Measurements from ENCODE around the gene GABPB2.

GABPB2 gene

GRCh38 chr1:151130987-151131586 is 60.5 kb downstream of the GABPB2 start:
- Histone ChIP-seq H3K27ac (peak overlapping the region; percentile 5; the same call in 1 of the 2 replicates), H3K4me1 (0 out of 2 replicates have a peak, but pooled peaks cover 4% of the 10 kb centered on the region), H4K20me1 (peaks cover 54% of the 10 kb centered on the region), H3K36me3 (peaks cover 56% of the 10 kb centered on the region), H3K9ac (peak overlapping the region; percentile 18; the same call in 1 of the 2 replicates), H3K9me3 (no peaks in the 10 kb centered on the region), H3K4me2 (peak overlapping the region; percentile 46), H3K4me3 (no peak overlapping the region; the same call in 1 of the 2 replicates), H3K27me3 (peaks cover 4% of the 10 kb centered on the region; the same call in 1 of the 2 replicates)
- no peak for TF ChIP-seq Cebpa-rat (IDR thresholded peaks at IDR 0.05)

GRCh38 chr1:151131701-151132334 is 61.3 kb downstream of the GABPB2 start:
- Histone ChIP-seq H4K20me1 (peaks cover 61% of the 10 kb centered on the region), H3K27ac (no peak overlapping the region), H3K4me3 (no peak overlapping the region), H3K27me3 (peaks cover 4% of the 10 kb centered on the region; the same call in 1 of the 2 replicates), H3K9ac (no peak overlapping the region), H3K4me2 (peak overlapping the region; percentile 46), H3K9me3 (no peaks in the 10 kb centered on the region), H3K4me1 (0 out of 2 replicates have a peak, but pooled peaks cover 4% of the 10 kb centered on the region), H3K36me3 (peaks cover 64% of the 10 kb centered on the region)
- no peak for TF ChIP-seq Cebpa-rat (IDR thresholded peaks at IDR 0.05)

GRCh38 chr1:151132335-151133017 is 61.9 kb downstream of the GABPB2 start:
- Histone ChIP-seq H4K20me1 (peaks cover 63% of the 10 kb centered on the region), H3K9me3 (no peaks in the 10 kb centered on the region), H3K4me3 (no peak overlapping the region), H3K36me3 (peaks cover 70% of the 10 kb centered on the region), H3K27ac (no peak overlapping the region), H3K9ac (no peak overlapping the region), H3K27me3 (peaks cover 4% of the 10 kb centered on the region; the same call in 1 of the 2 replicates), H3K4me1 (0 out of 2 replicates have a peak, but pooled peaks cover 4% of the 10 kb centered on the region), H3K4me2 (no peak overlapping the region)
- TF ChIP-seq Cebpa-rat (IDR thresholded peaks at IDR 0.05) = no peak

- no peak overlapping the region for H3K4me2 ChIP-seq
- no peak overlapping the region for H3K4me3 ChIP-seq
- H4K20me1 ChIP-seq = peaks cover 71% of the 10 kb centered on the region
- no peaks in the 10 kb centered on the region for H3K9me3 ChIP-seq
- H3K27ac ChIP-seq = no peak overlapping the region
- TF ChIP-seq Cebpa-rat (IDR thresholded peaks at IDR 0.05) = no peak
- 0 out of 2 replicates have a peak, but pooled peaks cover 11% of the 10 kb centered on the region for H3K4me1 ChIP-seq
- no peak overlapping the region for H3K9ac ChIP-seq
- H3K36me3 ChIP-seq = peaks cover 77% of the 10 kb centered on the region
- H3K27me3 ChIP-seq = peaks cover 4% of the 10 kb centered on the region; the same call in 1 of the 2 replicates
Observed at GRCh38 chr1:151133018-151133806, 62.7 kb downstream of the GABPB2 start.

GRCh38 chr1:151134396-151134795 is 63.8 kb downstream of the GABPB2 start:
- H3K27me3 ChIP-seq = peaks cover 4% of the 10 kb centered on the region; the same call in 1 of the 2 replicates
- no peaks in the 10 kb centered on the region for H3K9me3 ChIP-seq
- H3K4me3 ChIP-seq = no peak overlapping the region
- H3K9ac ChIP-seq = no peak overlapping the region
- peaks cover 82% of the 10 kb centered on the region for H4K20me1 ChIP-seq
- H3K4me2 ChIP-seq = no peak overlapping the region
- no peak for TF ChIP-seq Cebpa-rat (IDR thresholded peaks at IDR 0.05)
- H3K4me1 ChIP-seq = 0 out of 2 replicates have a peak, but pooled peaks cover 11% of the 10 kb centered on the region
- no peak overlapping the region for H3K27ac ChIP-seq
- H3K36me3 ChIP-seq = peaks cover 89% of the 10 kb centered on the region

GRCh38 chr1:151134991-151135390 is 64.4 kb downstream of the GABPB2 start:
- Histone ChIP-seq H3K4me1 (0 out of 2 replicates have a peak, but pooled peaks cover 11% of the 10 kb centered on the region), H3K9me3 (no peaks in the 10 kb centered on the region), H3K9ac (no peak overlapping the region), H4K20me1 (peaks cover 88% of the 10 kb centered on the region), H3K36me3 (peaks cover 95% of the 10 kb centered on the region), H3K4me2 (no peak overlapping the region), H3K27me3 (peaks cover 4% of the 10 kb centered on the region; the same call in 1 of the 2 replicates), H3K27ac (no peak overlapping the region), H3K4me3 (no peak overlapping the region)
- TF ChIP-seq Cebpa-rat (IDR thresholded peaks at IDR 0.05) = no peak

GRCh38 chr1:151135433-151136385 is 65.1 kb downstream of the GABPB2 start:
- Histone ChIP-seq H3K4me2 (no peak overlapping the region), H4K20me1 (peaks cover 92% of the 10 kb centered on the region)
- no peak for TF ChIP-seq Cebpa-rat (IDR thresholded peaks at IDR 0.05)

GRCh38 chr1:151137789-151138188 is 67.2 kb downstream of the GABPB2 start:
- H3K9me3 ChIP-seq = no peaks in the 10 kb centered on the region
- peaks cover 92% of the 10 kb centered on the region for H4K20me1 ChIP-seq
- H3K4me1 ChIP-seq = peaks cover 26% of the 10 kb centered on the region
- TF ChIP-seq Cebpa-rat (IDR thresholded peaks at IDR 0.05) = no peak
- no peaks in the 10 kb centered on the region for H3K27me3 ChIP-seq
- H3K9ac ChIP-seq = no peak overlapping the region
- H3K36me3 ChIP-seq = peaks cover 99% of the 10 kb centered on the region
- H3K4me3 ChIP-seq = no peak overlapping the region
- no peak overlapping the region for H3K27ac ChIP-seq
- no peak overlapping the region for H3K4me2 ChIP-seq

More at GRCh38 chr1:151135433-151136385, 65.1 kb downstream of the GABPB2 start:
- peaks cover 99% of the 10 kb centered on the region for H3K36me3 ChIP-seq
- H3K4me3 ChIP-seq = no peak overlapping the region
- peaks cover 4% of the 10 kb centered on the region; the same call in 1 of the 2 replicates for H3K27me3 ChIP-seq
- H3K9ac ChIP-seq = no peak overlapping the region
- no peaks in the 10 kb centered on the region for H3K9me3 ChIP-seq
- 0 out of 2 replicates have a peak, but pooled peaks cover 11% of the 10 kb centered on the region for H3K4me1 ChIP-seq
- no peak overlapping the region for H3K27ac ChIP-seq
